Stimulated activated CD4-positive, alpha-beta T cell treated with anti-CD3 and anti-CD28 coated beads, TNF-alpha, amount 100 ng/mL, for 48 hours (primary cell): Measurements from ENCODE around the gene STK35.

Source experiments
- DNase-seq, 3 donors: peaks; one replicate each; pipeline ENCODE4 v3.0.0-alpha.2; 2020; ENCODE audit warnings: low read depth in 3 of 3

STK35 gene

GRCh38 chr20:2104236-2104635 is 2.6 kb downstream of the STK35 start:
- DNase-seq, result no peak

GRCh38 chr20:2108498-2108897 is 6.9 kb downstream of the STK35 start:
- DNase-seq, result no peak

- no peak for DNase-seq
These were observed 7.4 kb downstream of the STK35 start for GRCh38 chr20:2108987-2109386.

- no peak for DNase-seq
These were observed 8.0 kb downstream of the STK35 start for GRCh38 chr20:2109425-2110210.

- DNase-seq, result no peak
These were observed 11.3 kb downstream of the STK35 start for GRCh38 chr20:2112910-2113309.

- no peak for DNase-seq
These were observed 12.7 kb downstream of the STK35 start for GRCh38 chr20:2114127-2114959.

GRCh38 chr20:2114990-2115681 is 13.5 kb downstream of the STK35 start:
- DNase-seq, result no peak

- DNase-seq, result no peak
These were observed 14.7 kb downstream of the STK35 start for GRCh38 chr20:2116170-2116940.

- DNase-seq, result no peak
These were observed 17.2 kb downstream of the STK35 start for GRCh38 chr20:2118783-2119182.

GRCh38 chr20:2122936-2123335 is 21.3 kb downstream of the STK35 start:
- DNase-seq, result no peak

GRCh38 chr20:2123720-2124119 is 22.1 kb downstream of the STK35 start:
- no peak for DNase-seq

- no peak for DNase-seq
These were observed 23.1 kb downstream of the STK35 start for GRCh38 chr20:2124564-2125213.

- DNase-seq, result no peak
These were observed 24.0 kb downstream of the STK35 start for GRCh38 chr20:2125474-2126112.

GRCh38 chr20:2127238-2127637 is 25.6 kb downstream of the STK35 start:
- no peak for DNase-seq

- DNase-seq, result no peak
These were observed 26.9 kb downstream of the STK35 start for GRCh38 chr20:2128542-2128941.

- no peak for DNase-seq
These were observed 28.5 kb downstream of the STK35 start for GRCh38 chr20:2130062-2130591.

GRCh38 chr20:2130683-2131082 is 29.1 kb downstream of the STK35 start:
- no peak for DNase-seq

GRCh38 chr20:2131366-2131765 is 29.7 kb downstream of the STK35 start:
- no peak for DNase-seq

GRCh38 chr20:2132461-2132901 is 30.9 kb downstream of the STK35 start:
- DNase-seq, result no peak
